Measurements from ENCODE around the gene DUSP9. TPM values are rescaled to one million over a fixed set of nuclear protein-coding genes. Genes with fewer than 3 reads are reported as not detected.

Gene DUSP9
- total RNA-seq, 1 experiment from 2014 or later: 12.0 TPM

GRCh38 chrX:153688071-153688470, 41.1 kb downstream of the DUSP9 start:
- no TSS peak for BruUV-seq (replicated peaks)
- H3K27me3 Mint-ChIP-seq (ENCODE audit: insufficient read depth, unreplicated experiment): no peaks in the 10 kb centered on the region
- Histone ChIP-seq H3K4me1 (no peaks in the 10 kb centered on the region), H3K4me3 (ENCODE audit: low read depth, low read length) (peak overlapping the region; percentile 18), H3K27me3 (replicated peaks; ENCODE audit: control insufficient read depth, insufficient read depth, low read length) (no peaks in the 10 kb centered on the region), H3K9me3 (no peaks in the 10 kb centered on the region), H3K36me3 (ENCODE audit: control insufficient read depth, insufficient read depth, low read length) (no peaks in the 10 kb centered on the region)
- H3K36me3 Mint-ChIP-seq (ENCODE audit: insufficient read depth, unreplicated experiment): peaks cover 5% of the 10 kb centered on the region
- intact Hi-C loops (cut with micrococcal nuclease; ENCODE audit: unreplicated experiment): no loop called here
- no peak overlapping the region for H3K27ac Mint-ChIP-seq (ENCODE audit: unreplicated experiment)
- H3K9me3 Mint-ChIP-seq (ENCODE audit: unreplicated experiment): no peaks in the 10 kb centered on the region
- DNase-seq: no peak
- ChIA-PET POLR2A (no interaction called here), CTCF (no interaction called here)
- TF ChIP-seq, protein P1, sequence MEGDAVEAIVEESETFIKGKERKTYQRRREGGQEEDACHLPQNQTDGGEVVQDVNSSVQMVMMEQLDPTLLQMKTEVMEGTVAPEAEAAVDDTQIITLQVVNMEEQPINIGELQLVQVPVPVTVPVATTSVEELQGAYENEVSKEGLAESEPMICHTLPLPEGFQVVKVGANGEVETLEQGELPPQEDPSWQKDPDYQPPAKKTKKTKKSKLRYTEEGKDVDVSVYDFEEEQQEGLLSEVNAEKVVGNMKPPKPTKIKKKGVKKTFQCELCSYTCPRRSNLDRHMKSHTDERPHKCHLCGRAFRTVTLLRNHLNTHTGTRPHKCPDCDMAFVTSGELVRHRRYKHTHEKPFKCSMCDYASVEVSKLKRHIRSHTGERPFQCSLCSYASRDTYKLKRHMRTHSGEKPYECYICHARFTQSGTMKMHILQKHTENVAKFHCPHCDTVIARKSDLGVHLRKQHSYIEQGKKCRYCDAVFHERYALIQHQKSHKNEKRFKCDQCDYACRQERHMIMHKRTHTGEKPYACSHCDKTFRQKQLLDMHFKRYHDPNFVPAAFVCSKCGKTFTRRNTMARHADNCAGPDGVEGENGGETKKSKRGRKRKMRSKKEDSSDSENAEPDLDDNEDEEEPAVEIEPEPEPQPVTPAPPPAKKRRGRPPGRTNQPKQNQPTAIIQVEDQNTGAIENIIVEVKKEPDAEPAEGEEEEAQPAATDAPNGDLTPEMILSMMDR (IDR thresholded peaks at IDR 0.05; ENCODE audit: insufficient read depth in 1 of 2, low read depth in 1 of 2, low read length in 1 of 2, severe bottlenecking in 1 of 2, unreplicated experiment in 1 of 2): no peak
- peak overlapping the region; percentile 77 for H3K4me3 Mint-ChIP-seq (ENCODE audit: unreplicated experiment)
- no peaks in the 10 kb centered on the region for H3K4me1 Mint-ChIP-seq (ENCODE audit: low read depth, unreplicated experiment)

DNA sequence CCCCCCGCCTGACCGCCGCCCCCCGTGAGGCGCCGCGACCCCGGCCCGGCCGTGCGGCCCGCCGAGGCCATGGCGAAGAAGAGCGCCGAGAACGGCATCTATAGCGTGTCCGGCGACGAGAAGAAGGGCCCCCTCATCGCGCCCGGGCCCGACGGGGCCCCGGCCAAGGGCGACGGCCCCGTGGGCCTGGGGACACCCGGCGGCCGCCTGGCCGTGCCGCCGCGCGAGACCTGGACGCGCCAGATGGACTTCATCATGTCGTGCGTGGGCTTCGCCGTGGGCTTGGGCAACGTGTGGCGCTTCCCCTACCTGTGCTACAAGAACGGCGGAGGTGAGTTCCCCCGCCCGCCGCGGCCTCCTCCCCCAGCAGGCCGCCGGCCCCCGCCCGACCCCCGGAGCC, 41.5 kb downstream of the DUSP9 start:
- Histone ChIP-seq H3K4me1 (no peaks in the 10 kb centered on the region), H3K36me3 (ENCODE audit: control insufficient read depth, insufficient read depth, low read length) (no peaks in the 10 kb centered on the region), H3K27me3 (replicated peaks; ENCODE audit: control insufficient read depth, insufficient read depth, low read length) (no peaks in the 10 kb centered on the region), H3K9me3 (no peaks in the 10 kb centered on the region), H3K4me3 (ENCODE audit: low read depth, low read length) (peak overlapping the region; percentile 31)
- H3K4me1 Mint-ChIP-seq (ENCODE audit: low read depth, unreplicated experiment): no peaks in the 10 kb centered on the region
- H3K27me3 Mint-ChIP-seq (ENCODE audit: insufficient read depth, unreplicated experiment): no peaks in the 10 kb centered on the region
- H3K27ac Mint-ChIP-seq (ENCODE audit: unreplicated experiment): no peak overlapping the region
- H3K36me3 Mint-ChIP-seq (ENCODE audit: insufficient read depth, unreplicated experiment): peaks cover 10% of the 10 kb centered on the region
- TF ChIP-seq, protein P1 (IDR thresholded peaks at IDR 0.05; ENCODE audit: insufficient read depth in 1 of 2, low read depth in 1 of 2, low read length in 1 of 2, severe bottlenecking in 1 of 2, unreplicated experiment in 1 of 2): no peak
- intact Hi-C loops (cut with micrococcal nuclease; ENCODE audit: unreplicated experiment): no loop called here
- no peaks in the 10 kb centered on the region for H3K9me3 Mint-ChIP-seq (ENCODE audit: unreplicated experiment)
- ChIA-PET CTCF (no interaction called here), POLR2A (no interaction called here)
- DNase-seq: no peak
- no TSS peak for BruUV-seq (replicated peaks)
- no peak overlapping the region for H3K4me3 Mint-ChIP-seq (ENCODE audit: unreplicated experiment)

- H3K4me3 Mint-ChIP-seq (ENCODE audit: unreplicated experiment): peak overlapping the region; percentile 24
- intact Hi-C loops (cut with micrococcal nuclease; ENCODE audit: unreplicated experiment): no loop called here
- peaks cover 14% of the 10 kb centered on the region for H3K36me3 Mint-ChIP-seq (ENCODE audit: insufficient read depth, unreplicated experiment)
- peak overlapping the region; percentile 23 for H3K4me3 ChIP-seq (ENCODE audit: low read depth, low read length)
- H3K27ac Mint-ChIP-seq (ENCODE audit: unreplicated experiment): no peak overlapping the region
- no peaks in the 10 kb centered on the region for H3K27me3 Mint-ChIP-seq (ENCODE audit: insufficient read depth, unreplicated experiment)
- ChIA-PET POLR2A (no interaction called here), CTCF (no interaction called here)
- no TSS peak for BruUV-seq (replicated peaks)
- no peaks in the 10 kb centered on the region for H3K27me3 ChIP-seq (replicated peaks; ENCODE audit: control insufficient read depth, insufficient read depth, low read length)
- no peaks in the 10 kb centered on the region for H3K4me1 Mint-ChIP-seq (ENCODE audit: low read depth, unreplicated experiment)
- TF ChIP-seq, protein P1 (IDR thresholded peaks at IDR 0.05; ENCODE audit: insufficient read depth in 1 of 2, low read depth in 1 of 2, low read length in 1 of 2, severe bottlenecking in 1 of 2, unreplicated experiment in 1 of 2): no peak
- H3K36me3 ChIP-seq (ENCODE audit: control insufficient read depth, insufficient read depth, low read length): no peaks in the 10 kb centered on the region
- DNase-seq: no peak
- no peaks in the 10 kb centered on the region for H3K4me1 ChIP-seq
- no peaks in the 10 kb centered on the region for H3K9me3 ChIP-seq
- H3K9me3 Mint-ChIP-seq (ENCODE audit: unreplicated experiment): no peaks in the 10 kb centered on the region
Measured at GRCh38 chrX:153688911-153689590, 42.0 kb downstream of the DUSP9 start.
